ENCODE measurements around the gene DERA.
"Not testable (repeated sequence)": the region's sequence is repeated elsewhere in the genome, so short reads cannot be mapped to it uniquely, and the experiment has no call there.

DERA gene

GRCh38 chr12:15956413-15957185 is 45.5 kb downstream of the DERA start:
- DNase-seq (ENCODE audit: low read depth in 3 of 3, low spot score in 1 of 3), result no peak

GRCh38 chr12:15962760-15963159 is 51.6 kb downstream of the DERA start:
- DNase-seq (ENCODE audit: low read depth in 3 of 3, low spot score in 1 of 3), result no peak

DNA sequence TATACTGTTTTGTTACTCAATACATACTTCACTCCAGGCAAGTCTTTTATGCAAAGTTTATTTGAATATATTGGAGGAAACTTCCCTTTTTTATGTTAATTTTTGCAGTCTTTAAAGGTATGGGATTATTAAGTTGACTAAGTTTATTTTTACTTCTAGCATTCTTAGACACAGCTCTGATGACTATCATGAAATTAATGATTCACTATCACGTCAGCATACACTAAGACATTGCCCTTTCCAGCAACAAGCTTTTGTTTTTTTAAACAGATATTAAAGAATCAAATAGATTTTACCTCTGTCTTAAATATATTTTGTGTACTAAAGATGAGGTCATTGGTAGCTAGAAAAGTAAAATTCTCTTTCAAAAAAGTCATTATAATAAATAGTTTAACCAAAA is 52.1 kb downstream of the DERA start:
- DNase-seq (ENCODE audit: low read depth in 3 of 3, low spot score in 1 of 3), result no peak

DNA sequence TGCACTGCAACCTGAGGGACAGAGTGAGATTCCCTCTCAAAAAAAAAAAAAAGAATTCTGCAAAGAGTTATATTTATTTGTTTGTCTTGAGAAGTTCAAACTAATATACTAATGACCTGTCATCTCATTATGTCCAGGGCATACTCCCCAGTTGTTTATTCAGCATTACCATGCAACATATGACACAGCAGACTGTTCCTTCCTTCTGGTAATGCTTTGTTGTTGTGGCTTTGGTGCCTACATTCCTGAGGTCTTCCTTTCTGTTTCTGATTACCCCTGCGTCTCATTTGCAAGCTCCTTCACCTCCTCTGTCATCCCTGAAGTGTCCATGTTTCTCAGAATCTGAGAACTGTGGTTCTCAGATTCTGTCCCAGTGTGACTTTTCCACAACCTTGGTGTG is 55.3 kb downstream of the DERA start:
- no peak for DNase-seq (ENCODE audit: low read depth in 3 of 3, low spot score in 1 of 3)

- not testable (repeated sequence) for DNase-seq (ENCODE audit: low read depth in 3 of 3, low spot score in 1 of 3)
Measured at GRCh38 chr12:15967053-15967452, 55.9 kb downstream of the DERA start.

- DNase-seq (ENCODE audit: low read depth in 3 of 3, low spot score in 1 of 3), result no peak
Measured at GRCh38 chr12:15971211-15971610, 60.1 kb downstream of the DERA start.

DNA sequence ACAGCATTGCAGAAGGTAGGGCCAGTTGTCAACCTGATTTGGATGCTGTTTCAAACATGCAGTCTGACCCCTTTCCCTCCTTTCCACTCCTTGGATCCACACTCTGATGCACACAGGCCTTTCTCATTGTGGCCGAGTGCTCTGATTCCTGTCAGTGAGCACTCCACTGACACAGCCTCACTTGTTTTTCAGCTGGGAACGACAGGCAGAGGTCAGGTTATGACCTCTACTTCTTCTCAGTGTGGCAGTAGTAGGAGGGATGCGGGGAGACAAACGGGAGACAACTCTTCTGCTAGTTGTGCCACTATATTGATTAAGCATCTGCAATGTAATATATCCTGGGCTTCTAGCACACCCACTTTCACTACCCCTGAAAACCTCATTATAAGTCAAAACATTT is 61.8 kb downstream of the DERA start:
- no peak for DNase-seq (ENCODE audit: low read depth in 3 of 3, low spot score in 1 of 3)

GRCh38 chr12:15977999-15978951 is 67.1 kb downstream of the DERA start:
- no peak for DNase-seq (ENCODE audit: low read depth in 3 of 3, low spot score in 1 of 3)

GRCh38 chr12:15979096-15980092 is 68.3 kb downstream of the DERA start:
- no peak for DNase-seq (ENCODE audit: low read depth in 3 of 3, low spot score in 1 of 3)

GRCh38 chr12:15982071-15982470 is 70.9 kb downstream of the DERA start:
- DNase-seq (ENCODE audit: low read depth in 3 of 3, low spot score in 1 of 3), result no peak

GRCh38 chr12:15982471-15982870 is 71.3 kb downstream of the DERA start:
- DNase-seq (ENCODE audit: low read depth in 3 of 3, low spot score in 1 of 3), result no peak

GRCh38 chr12:15982921-15983320 is 71.8 kb downstream of the DERA start:
- DNase-seq (ENCODE audit: low read depth in 3 of 3, low spot score in 1 of 3), result no peak

DNA sequence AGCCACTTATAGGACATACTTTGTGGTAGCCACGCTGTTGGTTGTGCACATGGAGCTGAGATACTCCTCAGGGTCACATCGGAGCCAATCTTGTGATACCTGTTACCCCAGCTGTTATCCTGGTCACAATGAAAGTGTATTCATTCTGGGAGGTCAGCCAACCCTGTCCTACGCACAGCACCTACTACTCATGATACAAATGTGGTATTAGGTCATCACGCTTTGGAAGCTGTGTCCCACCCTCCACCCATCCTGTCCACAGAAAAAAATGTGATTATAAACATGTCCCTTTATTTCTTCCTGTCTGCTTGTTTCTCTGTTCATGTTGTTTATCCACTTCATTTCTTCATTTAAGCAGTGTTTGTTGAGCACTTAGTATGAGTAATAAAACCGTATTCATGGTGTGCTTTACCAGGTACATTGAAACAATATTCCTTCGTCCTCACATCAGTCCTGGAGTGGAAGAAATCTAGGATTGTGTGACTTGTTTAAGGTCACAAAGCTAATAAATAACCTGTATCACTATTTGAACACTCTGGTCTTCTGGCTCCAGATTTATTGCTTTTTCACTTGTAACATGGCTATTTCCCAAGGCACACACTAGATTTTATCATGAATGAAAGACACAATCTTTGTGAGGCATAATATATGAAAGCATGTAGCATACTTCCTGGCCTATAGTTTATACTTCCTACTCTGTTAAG is 73.1 kb downstream of the DERA start:
- no peak for DNase-seq (ENCODE audit: low read depth in 3 of 3, low spot score in 1 of 3)

GRCh38 chr12:15984963-15985362 is 73.8 kb downstream of the DERA start:
- no peak for DNase-seq (ENCODE audit: low read depth in 3 of 3, low spot score in 1 of 3)

GRCh38 chr12:15987696-15988095 is 76.6 kb downstream of the DERA start:
- DNase-seq (ENCODE audit: low read depth in 3 of 3, low spot score in 1 of 3), result no peak

DNA sequence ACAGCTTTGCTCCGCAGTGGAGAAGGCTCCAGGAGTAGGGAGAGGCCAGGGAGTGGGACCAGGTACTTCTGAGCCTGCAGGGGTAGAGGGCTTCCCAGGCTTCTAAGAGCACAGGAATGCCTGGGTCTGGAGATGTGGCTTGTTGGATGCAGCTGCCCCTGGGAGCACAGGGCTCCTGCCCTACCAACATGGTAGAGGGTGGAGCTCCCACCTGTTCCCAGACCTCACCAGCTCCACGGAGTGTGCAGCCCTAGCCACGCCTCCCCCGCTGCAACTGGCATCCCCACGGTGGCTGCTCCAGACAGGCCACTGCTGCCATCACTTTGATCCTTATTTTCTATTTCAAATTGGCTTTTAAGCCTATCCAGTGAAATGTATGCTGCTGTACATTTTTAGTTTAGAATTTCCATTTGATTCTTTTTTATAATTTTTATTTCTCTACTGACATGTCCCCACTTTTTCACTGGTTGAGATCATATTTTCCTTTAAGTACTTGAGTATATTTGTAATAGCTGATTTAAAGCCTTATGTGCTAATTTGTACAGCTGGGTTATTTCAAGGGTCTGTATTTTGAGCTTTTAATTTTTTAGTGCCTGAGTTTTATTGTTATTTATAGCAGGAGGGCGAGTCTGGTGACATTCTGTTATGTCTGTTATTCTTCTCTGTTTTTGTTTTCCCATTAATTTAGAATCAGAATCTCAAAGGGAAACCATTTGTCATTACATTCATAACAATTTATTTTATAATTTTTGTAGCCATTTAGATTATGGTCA is 78.0 kb downstream of the DERA start:
- DNase-seq (ENCODE audit: low read depth in 3 of 3, low spot score in 1 of 3), result no peak

DNA sequence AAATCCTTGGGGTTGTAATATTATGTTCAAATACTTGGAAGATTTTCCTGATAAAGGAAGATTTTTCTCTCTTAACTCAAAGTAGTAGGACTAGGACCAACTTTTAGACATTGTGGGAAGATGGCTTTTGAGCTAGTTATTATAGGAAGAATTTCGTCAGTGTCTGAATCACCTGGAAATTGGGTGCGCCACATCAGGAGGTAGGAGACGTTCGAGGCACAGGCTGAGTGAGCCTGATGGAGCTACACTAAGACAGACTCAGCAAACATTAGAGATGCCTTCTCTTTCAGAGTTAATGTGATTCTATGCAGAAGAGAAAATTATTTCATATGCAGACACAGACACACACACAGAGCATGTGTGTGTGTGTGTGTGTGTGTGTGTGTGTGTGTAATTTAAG is 84.7 kb downstream of the DERA start:
- DNase-seq (ENCODE audit: low read depth in 3 of 3, low spot score in 1 of 3), result no peak

DNA sequence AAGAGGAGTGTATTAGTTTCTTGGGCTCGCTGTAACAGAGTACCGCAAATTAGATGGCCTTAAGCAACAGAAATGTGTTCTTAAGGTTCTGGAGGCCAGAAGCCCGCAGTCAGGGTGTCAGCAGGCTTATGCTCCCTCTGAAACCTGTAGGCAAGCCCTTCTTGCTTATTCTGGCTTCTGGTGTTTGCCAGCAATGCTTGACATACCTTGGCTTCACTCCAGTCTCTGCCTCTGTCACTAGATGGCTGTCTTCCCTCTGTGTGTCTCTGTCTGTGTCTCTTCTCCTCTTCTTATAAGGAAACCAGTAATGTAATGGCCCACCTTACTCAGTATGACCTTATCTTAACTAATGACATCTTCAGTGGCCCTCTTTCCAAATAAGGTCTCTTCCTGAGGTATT is 85.1 kb downstream of the DERA start:
- DNase-seq (ENCODE audit: low read depth in 3 of 3, low spot score in 1 of 3), result no peak

DNA sequence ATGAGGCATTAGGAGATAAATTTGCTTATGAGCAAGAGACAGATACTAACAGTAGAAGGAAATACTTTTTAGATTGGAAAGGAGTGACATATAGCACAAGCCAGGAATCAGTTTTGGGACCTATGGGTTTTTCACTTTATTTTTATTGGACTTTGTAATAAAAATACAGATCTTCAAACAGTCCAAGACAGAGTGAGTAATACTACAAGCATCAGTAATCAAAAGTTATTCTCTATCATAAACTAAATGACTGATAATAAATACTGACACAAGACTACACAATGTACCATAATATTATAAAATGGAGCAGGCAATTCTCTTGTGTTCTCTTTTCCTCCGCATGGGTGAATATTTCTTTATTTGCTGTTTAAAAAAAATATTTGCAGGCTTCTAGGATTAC is 85.8 kb downstream of the DERA start:
- DNase-seq (ENCODE audit: low read depth in 3 of 3, low spot score in 1 of 3), result no peak

GRCh38 chr12:15997910-15998309 is 86.8 kb downstream of the DERA start:
- DNase-seq (ENCODE audit: low read depth in 3 of 3, low spot score in 1 of 3), result no peak
